Activated CD4-positive, alpha-beta memory T cell treated with anti-CD3 and anti-CD28 coated beads, Interleukin-2, amount 10 ng/mL, durations not matched to agents 7 days and 5 days (primary cell): ENCODE data around the gene RBBP7. TPM values are rescaled to one million over a fixed set of nuclear protein-coding genes. Genes with fewer than 3 reads are reported as not detected.

Experiments used
- CTCF ChIA-PET: fragments of 350-600 bp; sonication (Branson Sonifier 250); formaldehyde crosslinking; loops from one replicate; lab custom pipeline; 2021; ENCODE audit warnings: antibody characterized with exemption, inconsistent platforms; lab: Charles Lee
- POLR2A ChIA-PET: fragments of 350-600 bp; sonication (Branson Sonifier 250); formaldehyde crosslinking; loops from one replicate; lab custom pipeline; 2021; ENCODE audit warnings: antibody characterized with exemption; lab: Charles Lee
- DNase-seq: peaks from one replicate; pipeline ENCODE4 v3.0.0-alpha.2; 2020
- H3K27ac Mint-ChIP-seq: one replicate; pipeline ENCODE4 v1.8.0; 2021; ENCODE audit warnings: mild to moderate bottlenecking, mixed read lengths
- H3K27me3 Mint-ChIP-seq: one replicate; pipeline ENCODE4 v1.8.0; 2021; ENCODE audit warnings: mixed read lengths
- H3K36me3 Mint-ChIP-seq: one replicate; pipeline ENCODE4 v1.8.0; 2021; ENCODE audit warnings: low read depth, mixed read lengths
- H3K4me1 Mint-ChIP-seq: one replicate; pipeline ENCODE4 v1.8.0; 2021; ENCODE audit warnings: mixed read lengths
- H3K4me3 Mint-ChIP-seq: one replicate; pipeline ENCODE4 v1.8.0; 2021; ENCODE audit warnings: mild to moderate bottlenecking, mixed read lengths
- H3K9me3 Mint-ChIP-seq: one replicate; pipeline ENCODE4 v1.8.0; 2021; ENCODE audit warnings: mixed read lengths
- total RNA-seq, 2 experiments: library from RNA; stranded (reverse); gene quantifications; one replicate each; pipeline ENCODE4 v1.2.3, GENCODE V29; 2021

Gene RBBP7
- 100 to 1,000 TPM; 137 to 140 TPM for total RNA-seq

DNA sequence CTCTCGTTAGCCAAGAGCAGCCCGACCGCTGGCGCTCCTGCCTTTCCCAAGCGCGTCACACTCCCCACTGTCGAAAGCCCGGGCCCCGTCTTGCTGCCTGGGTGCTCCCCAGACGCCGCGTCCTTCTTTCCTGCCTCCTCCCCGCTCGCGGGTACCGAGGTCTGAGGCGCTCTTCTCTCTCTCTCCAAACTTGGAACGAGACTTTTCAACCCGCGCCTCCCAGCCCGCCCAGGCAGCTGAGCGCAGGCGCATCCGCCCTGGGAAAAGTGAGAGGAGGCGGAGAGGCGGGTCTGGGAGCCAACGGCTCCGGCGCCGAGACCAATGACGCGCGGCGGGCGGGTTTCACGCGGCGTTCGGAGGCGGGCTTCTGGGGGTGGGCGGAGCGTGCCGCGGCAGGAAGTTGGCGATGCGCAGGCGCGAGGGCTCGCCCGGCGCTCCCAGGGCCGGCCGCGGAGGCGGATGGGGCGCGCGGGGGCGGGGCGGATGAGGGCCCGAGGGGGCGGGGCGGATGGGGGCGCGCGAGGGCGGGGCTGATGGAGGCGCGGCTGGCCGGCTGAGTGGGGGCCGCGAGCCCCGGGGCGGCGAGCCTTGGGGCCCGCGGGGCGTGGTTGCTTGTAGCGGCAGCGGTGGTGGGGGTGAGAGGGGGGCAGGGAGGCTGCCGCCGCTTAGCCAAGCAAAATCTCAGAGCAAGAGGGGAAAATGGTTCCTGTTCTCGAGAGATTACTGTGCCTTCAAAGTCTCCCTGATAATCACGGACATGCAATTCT is at the start of gene RBBP7:
Gene RBBP7 (minus strand): TSS at position 268 of the 767 bp plus-strand sequence. CDS start 309 bp downstream, outside the sequence.
- Mint-ChIP-seq H3K4me3 (peak within 1 kb of the TSS; percentile 95), H3K4me1 (peaks cover 33% of the 10 kb centered on the region), H3K9me3 (no peaks in the 10 kb centered on the region), H3K27me3 (peaks cover 7% of the 10 kb centered on the region), H3K27ac (peak within 1 kb of the TSS; percentile 97), H3K36me3 (peaks cover 23% of the 10 kb centered on the region)
- POLR2A ChIA-PET: interaction anchor here (1.1 to 3.0 kb wide), 4 partner anchors 10 to 43 kb away, joined by 4 to 21 read pairs (median 4); no protein-coding TSS in a partner anchor
- DNase-seq: peak; percentile 90
- CTCF ChIA-PET: interaction anchor here (1.0 to 2.1 kb wide), 2 partner anchors 12 to 44 kb away, joined by 3 to 10 read pairs; no protein-coding TSS in a partner anchor

DNA sequence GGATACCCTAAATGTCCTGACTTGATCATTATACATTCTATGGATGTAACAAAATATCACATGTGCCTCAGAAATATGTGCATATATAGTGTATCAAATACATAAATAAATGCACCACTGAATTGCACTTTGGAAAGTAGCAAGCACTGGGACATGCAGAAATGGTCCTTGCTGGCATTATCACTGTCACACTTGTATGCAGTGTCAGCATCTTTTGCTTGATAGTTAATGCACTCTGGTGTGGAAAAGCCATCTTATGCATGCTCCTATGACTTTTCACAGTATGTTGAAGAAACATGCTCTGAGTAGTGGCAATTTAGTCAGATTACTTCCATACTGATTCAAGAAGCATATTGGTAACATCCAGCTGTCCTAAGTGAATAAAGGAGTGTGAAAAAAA is 48.8 kb upstream of the RBBP7 start:
- H3K4me1 Mint-ChIP-seq: no peaks in the 10 kb centered on the region
- H3K27me3 Mint-ChIP-seq: peaks cover 3% of the 10 kb centered on the region
- POLR2A ChIA-PET: no interaction called here
- H3K36me3 Mint-ChIP-seq: no peaks in the 10 kb centered on the region
- no peak for DNase-seq
- no peak overlapping the region for H3K4me3 Mint-ChIP-seq
- no peaks in the 10 kb centered on the region for H3K9me3 Mint-ChIP-seq
- CTCF ChIA-PET: no interaction called here
- no peak overlapping the region for H3K27ac Mint-ChIP-seq

- CTCF ChIA-PET: no interaction called here
- no peak for DNase-seq
Observed at GRCh38 chrX:16917120-16917519, 47.0 kb upstream of the RBBP7 start.

GRCh38 chrX:16916561-16916960 is 46.4 kb upstream of the RBBP7 start:
- Mint-ChIP-seq H3K4me3 (no peak overlapping the region), H3K27ac (no peak overlapping the region), H3K4me1 (no peaks in the 10 kb centered on the region), H3K36me3 (no peaks in the 10 kb centered on the region), H3K9me3 (no peaks in the 10 kb centered on the region), H3K27me3 (peaks cover 3% of the 10 kb centered on the region)
- no peak for DNase-seq
- ChIA-PET CTCF (no interaction called here), POLR2A (no interaction called here)

More at GRCh38 chrX:16917120-16917519, 47.0 kb upstream of the RBBP7 start:
- Mint-ChIP-seq H3K9me3 (no peaks in the 10 kb centered on the region), H3K27ac (no peak overlapping the region), H3K27me3 (peaks cover 3% of the 10 kb centered on the region), H3K36me3 (no peaks in the 10 kb centered on the region), H3K4me3 (no peak overlapping the region), H3K4me1 (no peaks in the 10 kb centered on the region)
- POLR2A ChIA-PET: no interaction called here

- Mint-ChIP-seq H3K4me1 (no peaks in the 10 kb centered on the region), H3K36me3 (no peaks in the 10 kb centered on the region), H3K27ac (no peak overlapping the region), H3K27me3 (peaks cover 3% of the 10 kb centered on the region), H3K4me3 (no peak overlapping the region), H3K9me3 (no peaks in the 10 kb centered on the region)
- DNase-seq: no peak
- POLR2A ChIA-PET: no interaction called here
- CTCF ChIA-PET: no interaction called here
Observed at GRCh38 chrX:16914058-16914457, 43.9 kb upstream of the RBBP7 start.

- ChIA-PET POLR2A (no interaction called here), CTCF (no interaction called here)
- Mint-ChIP-seq H3K27ac (no peak overlapping the region), H3K4me3 (no peak overlapping the region), H3K36me3 (no peaks in the 10 kb centered on the region), H3K27me3 (peaks cover 6% of the 10 kb centered on the region), H3K4me1 (no peaks in the 10 kb centered on the region), H3K9me3 (no peaks in the 10 kb centered on the region)
- no peak for DNase-seq
Observed at GRCh38 chrX:16910376-16910775, 40.2 kb upstream of the RBBP7 start.

DNA sequence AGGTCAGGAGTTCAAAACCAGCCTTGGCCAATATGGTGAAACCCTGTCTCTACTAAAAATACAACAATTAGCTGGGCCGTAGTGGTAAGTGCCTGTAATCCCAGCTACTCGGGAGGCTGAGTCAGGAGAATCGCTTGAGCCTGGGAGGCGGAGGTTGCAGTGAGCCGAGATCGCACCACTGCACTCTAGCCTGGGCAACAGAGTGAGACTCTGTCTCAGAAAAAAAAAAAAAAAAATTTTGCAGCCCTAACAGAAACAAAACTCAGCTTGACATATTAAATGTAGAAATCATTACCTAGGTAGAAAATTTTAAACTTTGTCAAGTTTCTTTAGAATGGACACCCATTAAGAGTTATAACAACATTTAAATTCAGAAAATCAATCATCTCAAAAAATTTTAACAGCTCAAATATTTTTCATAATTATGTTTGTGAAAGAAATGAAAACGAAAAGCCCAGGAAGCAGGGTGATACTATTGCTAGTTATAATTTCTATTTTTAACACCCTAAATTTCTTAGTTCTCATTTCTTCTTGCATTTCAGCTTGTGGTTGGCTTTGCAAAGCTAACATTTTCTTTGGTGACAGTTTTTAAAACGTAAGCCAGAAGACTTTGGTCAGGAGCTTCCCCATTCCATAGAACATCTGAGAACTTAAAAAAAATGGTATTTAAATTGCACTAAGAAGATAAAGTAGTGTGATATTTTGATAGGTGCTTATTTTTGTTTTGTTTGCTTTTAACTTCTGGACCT is 33.3 kb upstream of the RBBP7 start:
- no peaks in the 10 kb centered on the region for H3K4me1 Mint-ChIP-seq
- H3K27me3 Mint-ChIP-seq: peaks cover 8% of the 10 kb centered on the region
- H3K27ac Mint-ChIP-seq: no peak overlapping the region
- DNase-seq: no peak
- no peak overlapping the region for H3K4me3 Mint-ChIP-seq
- no peaks in the 10 kb centered on the region for H3K9me3 Mint-ChIP-seq
- CTCF ChIA-PET: interaction anchor here (1.2 kb wide), 1 partner anchor 21 kb away, joined by 4 read pairs; no protein-coding TSS in a partner anchor
- no peaks in the 10 kb centered on the region for H3K36me3 Mint-ChIP-seq
- POLR2A ChIA-PET: no interaction called here

DNA sequence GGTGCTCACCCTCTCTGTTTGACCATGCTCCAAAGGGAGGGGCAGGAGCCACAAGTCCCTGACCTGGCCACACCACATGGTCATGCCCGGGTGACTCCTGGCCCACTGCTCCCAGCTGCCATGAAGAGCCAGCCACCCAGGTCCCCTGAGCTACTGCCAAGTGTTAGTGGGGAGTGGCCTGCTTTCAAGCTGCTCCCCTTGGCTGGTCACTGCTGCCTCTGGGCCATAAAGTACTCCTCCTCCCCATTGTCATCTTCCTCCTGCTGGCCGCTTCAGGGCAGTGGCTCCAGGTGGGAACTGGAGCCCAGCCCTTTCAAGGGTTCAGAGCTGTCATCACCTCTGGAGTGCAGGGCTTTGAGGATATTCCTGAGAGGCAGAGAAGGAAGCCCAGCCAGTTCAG is 27.3 kb upstream of the RBBP7 start:
- DNase-seq: no peak
- CTCF ChIA-PET: no interaction called here
- Mint-ChIP-seq H3K27me3 (peaks cover 8% of the 10 kb centered on the region), H3K9me3 (no peaks in the 10 kb centered on the region), H3K27ac (no peak overlapping the region), H3K36me3 (no peaks in the 10 kb centered on the region), H3K4me3 (no peak overlapping the region), H3K4me1 (peaks cover 6% of the 10 kb centered on the region)
- POLR2A ChIA-PET: no interaction called here

- no peaks in the 10 kb centered on the region for H3K36me3 Mint-ChIP-seq
- H3K27me3 Mint-ChIP-seq: peaks cover 8% of the 10 kb centered on the region
- H3K4me3 Mint-ChIP-seq: no peak overlapping the region
- DNase-seq: peak; percentile 55
- ChIA-PET CTCF (interaction anchor here (0.8 to 3.8 kb wide), 7 partner anchors 11 to 107 kb away, joined by 3 to 32 read pairs (median 3); no protein-coding TSS in a partner anchor), POLR2A (no interaction called here)
- peaks cover 16% of the 10 kb centered on the region for H3K4me1 Mint-ChIP-seq
- H3K27ac Mint-ChIP-seq: no peak overlapping the region
- no peaks in the 10 kb centered on the region for H3K9me3 Mint-ChIP-seq
Observed at GRCh38 chrX:16892504-16893362, 22.6 kb upstream of the RBBP7 start.

- POLR2A ChIA-PET: no interaction called here
- Mint-ChIP-seq H3K36me3 (no peaks in the 10 kb centered on the region), H3K9me3 (no peaks in the 10 kb centered on the region), H3K27ac (no peak overlapping the region), H3K27me3 (peaks cover 2% of the 10 kb centered on the region), H3K4me3 (no peak overlapping the region), H3K4me1 (peaks cover 18% of the 10 kb centered on the region)
- CTCF ChIA-PET: interaction anchor here (4.2 kb wide), 1 partner anchor 161 kb away, joined by 25 read pairs; no protein-coding TSS in a partner anchor
- no peak for DNase-seq
Observed at GRCh38 chrX:16885628-16886027, 15.5 kb upstream of the RBBP7 start.

DNA sequence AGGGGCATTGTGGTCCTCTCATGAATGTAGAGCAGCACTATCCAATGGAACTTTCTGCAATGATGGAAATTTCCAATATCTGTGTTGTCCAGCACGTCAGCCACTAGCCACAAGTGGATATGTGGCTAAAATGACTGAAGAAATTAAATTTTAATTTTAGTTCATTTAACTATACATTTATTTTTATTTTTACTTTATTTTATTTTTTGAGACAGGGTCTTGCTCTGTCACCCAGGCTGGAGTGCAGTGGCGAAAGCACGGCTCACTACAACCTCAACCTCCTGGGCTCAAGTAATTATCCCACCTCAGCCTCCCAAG is 13.3 kb upstream of the RBBP7 start:
- no peak for DNase-seq
- Mint-ChIP-seq H3K27me3 (peaks cover 7% of the 10 kb centered on the region), H3K27ac (no peak overlapping the region), H3K36me3 (no peaks in the 10 kb centered on the region), H3K9me3 (no peaks in the 10 kb centered on the region), H3K4me3 (no peak overlapping the region), H3K4me1 (peaks cover 10% of the 10 kb centered on the region)
- ChIA-PET POLR2A (interaction anchor here (2.8 kb wide), 1 partner anchor 13 kb away, joined by 21 read pairs; the partner anchor contains the start of gene RBBP7), CTCF (interaction anchor here (0.8 to 4.2 kb wide), 17 partner anchors 9 to 1209 kb away, joined by 3 to 32 read pairs (median 5); partner anchors contain the start of genes RBBP7 and REPS2)

- DNase-seq: peak; percentile 67
- Mint-ChIP-seq H3K4me1 (peaks cover 8% of the 10 kb centered on the region), H3K27ac (peak overlapping the region; percentile 62), H3K4me3 (peak overlapping the region; percentile 66), H3K27me3 (peaks cover 7% of the 10 kb centered on the region), H3K36me3 (no peaks in the 10 kb centered on the region), H3K9me3 (no peaks in the 10 kb centered on the region)
- CTCF ChIA-PET: interaction anchor here (0.8 to 4.2 kb wide), 18 partner anchors 9 to 1208 kb away, joined by 3 to 32 read pairs (median 5); partner anchors contain the start of genes RBBP7 and REPS2
- POLR2A ChIA-PET: interaction anchor here (0.7 to 2.8 kb wide), 2 partner anchors 13 to 164 kb away, joined by 4 to 21 read pairs; partner anchors contain the start of gene RBBP7
Observed at GRCh38 chrX:16882702-16883486, 12.7 kb upstream of the RBBP7 start.
